SU-DHL-6 (cell line): Measurements from ENCODE around the gene LRRC37B.
"Not testable (repeated sequence)": the region's sequence is repeated elsewhere in the genome, so short reads cannot be mapped to it uniquely, and the experiment has no call there.

Experiments
- H2AFZ ChIP-seq: fragments of 200-600 bp; sonication (generic); 2 replicates; pipeline ENCODE4 v1.6.1; 2014; ENCODE audit warnings: low read depth, mild to moderate bottlenecking, moderate library complexity, mixed read lengths, antibody characterized with exemption, low read length; ENCODE audit not compliant: severe bottlenecking
- H3F3A ChIP-seq: fragments of 200-600 bp; shearing (Covaris generic); 2 replicates; pipeline ENCODE4 v1.6.0; 2016; ENCODE audit warnings: antibody characterized with exemption, mild to moderate bottlenecking; ENCODE audit not compliant: insufficient read depth
- H3K27ac ChIP-seq: fragments of 200-600 bp; sonication (generic); 2 replicates; pipeline ENCODE4 v1.5.1; 2016; ENCODE audit warnings: low read depth, mild to moderate bottlenecking, low read length, moderate library complexity, mixed read lengths
- H3K27me3 ChIP-seq: fragments of 200-600 bp; sonication (generic), shearing (Covaris generic); 2 replicates; pipeline ENCODE4 v1.6.0; 2014; ENCODE audit warnings: mild to moderate bottlenecking, low read length
- H3K36me3 ChIP-seq: fragments of 200-600 bp; sonication (generic); 2 replicates; pipeline ENCODE4 v1.6.1; 2014; ENCODE audit warnings: mild to moderate bottlenecking, low read length, mixed read lengths
- H3K4me2 ChIP-seq: fragments of 300-600, 200-600 bp; shearing (Covaris generic), sonication (generic); 2 replicates; pipeline ENCODE4 v1.6.0; 2014; ENCODE audit warnings: low read length, low read depth, mild to moderate bottlenecking; ENCODE audit not compliant: poor library complexity, severe bottlenecking
- H3K4me3 ChIP-seq: fragments of 200-600 bp; sonication (generic); 2 replicates; pipeline ENCODE4 v1.5.1; 2014; ENCODE audit warnings: antibody characterized with exemption, low read length, mild to moderate bottlenecking, mixed read lengths; ENCODE audit not compliant: insufficient read depth, poor library complexity, severe bottlenecking
- H3K79me2 ChIP-seq: fragments of 200-600 bp; sonication (generic); 2 replicates; pipeline ENCODE4 v1.6.1; 2014; ENCODE audit warnings: mild to moderate bottlenecking, low read length, moderate library complexity; ENCODE audit not compliant: insufficient read depth
- H3K9ac ChIP-seq: fragments of 200-600 bp; sonication (generic); 2 replicates; pipeline ENCODE4 v1.7.0; 2014; ENCODE audit warnings: mild to moderate bottlenecking, low read length
- H3K9me2 ChIP-seq: fragments of 200-600 bp; sonication (generic); replicated peaks from 2 replicates; pipeline ENCODE4 v1.6.1; 2014; ENCODE audit warnings: low read length; ENCODE audit not compliant: insufficient read depth
- H3K9me3 ChIP-seq: fragments of 200-600 bp; sonication (generic); 2 replicates; pipeline ENCODE4 v1.6.1; 2014; ENCODE audit warnings: low read length, mixed read lengths; ENCODE audit not compliant: insufficient read depth
- H4K20me1 ChIP-seq: fragments of 200-600 bp; sonication (generic); 2 replicates; pipeline ENCODE4 v1.6.1; 2014; ENCODE audit warnings: low read depth, mild to moderate bottlenecking, antibody characterized with exemption, low read length, moderate library complexity, mixed read lengths
- CTCF ChIP-seq: fragments of 200-600 bp; sonication (generic); IDR thresholded peaks from one replicate; pipeline ENCODE4 v1.5.1; 2017; ENCODE audit warnings: antibody characterized with exemption, mild to moderate bottlenecking, low read length, moderate library complexity; ENCODE audit not compliant: insufficient read depth, poor library complexity, severe bottlenecking
- EZH2phosphoT487 ChIP-seq: fragments of 200-600 bp; sonication (generic), shearing (Covaris generic); conservative IDR thresholded peaks from 2 replicates; pipeline ENCODE4 v1.6.1; 2018; ENCODE audit warnings: mild to moderate bottlenecking, antibody characterized with exemption, low read length, moderate library complexity, mixed read lengths

LRRC37B gene

GRCh38 chr17:32006957-32007462, at the start of gene LRRC37B:
Gene LRRC37B, plus strand, starts transcription at chr17:32007383. Its CDS starts 14,010 bp downstream, at chr17:32021393.
- peak within 1 kb of the TSS; percentile 69 for H3K9ac ChIP-seq
- peak within 1 kb of the TSS; percentile 75 for H3K4me2 ChIP-seq
- no peaks in the 10 kb centered on the region for H3K9me3 ChIP-seq
- TF ChIP-seq EZH2phosphoT487 (no peak), CTCF (peak; percentile 79)
- H2AFZ ChIP-seq: peak within 1 kb of the TSS; percentile 90
- no peaks in the 10 kb centered on the region for H3K9me2 ChIP-seq
- H3K4me3 ChIP-seq: peak within 1 kb of the TSS; percentile 90
- no peaks in the 10 kb centered on the region for H4K20me1 ChIP-seq
- 0 out of 2 replicates have a peak, but pooled peaks cover 4% of the 10 kb centered on the region for H3K79me2 ChIP-seq
- H3K27ac ChIP-seq: 0 out of 2 replicates have a peak within 1 kb of the TSS, but pooled peaks have one; percentile 4
- H3K36me3 ChIP-seq: no peaks in the 10 kb centered on the region
- H3K27me3 ChIP-seq: no peaks in the 10 kb centered on the region
- H3F3A ChIP-seq: peaks cover 25% of the 10 kb centered on the region

DNA sequence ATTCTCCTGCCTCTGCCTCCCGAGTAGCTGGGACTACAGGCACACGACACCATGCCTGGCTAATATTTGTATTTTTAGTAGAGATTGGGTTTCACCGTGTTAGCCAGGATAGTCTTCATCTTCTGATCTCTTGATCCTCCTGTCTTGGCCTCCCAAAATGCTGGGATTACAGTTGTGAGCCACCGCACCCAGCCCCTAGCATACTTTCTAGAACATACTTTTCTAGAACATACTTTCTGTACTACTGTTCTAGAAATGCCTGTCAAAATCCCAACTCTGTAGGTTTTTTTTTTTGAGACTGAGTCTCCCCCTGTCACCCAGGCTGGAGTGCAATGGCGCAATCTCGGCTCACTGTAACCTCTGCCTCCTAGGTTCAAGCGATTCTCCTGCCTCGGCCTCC, 43.1 kb upstream of the LRRC37B start:
- not testable (repeated sequence) for H3K4me2 ChIP-seq, H4K20me1 ChIP-seq, H2AFZ ChIP-seq, H3K9ac ChIP-seq, H3K36me3 ChIP-seq, H3K4me3 ChIP-seq, H3K9me2 ChIP-seq, H3K9me3 ChIP-seq, H3K27me3 ChIP-seq, H3K27ac ChIP-seq, H3F3A ChIP-seq
- H3K79me2 ChIP-seq: peaks cover 26% of the 10 kb centered on the region

DNA sequence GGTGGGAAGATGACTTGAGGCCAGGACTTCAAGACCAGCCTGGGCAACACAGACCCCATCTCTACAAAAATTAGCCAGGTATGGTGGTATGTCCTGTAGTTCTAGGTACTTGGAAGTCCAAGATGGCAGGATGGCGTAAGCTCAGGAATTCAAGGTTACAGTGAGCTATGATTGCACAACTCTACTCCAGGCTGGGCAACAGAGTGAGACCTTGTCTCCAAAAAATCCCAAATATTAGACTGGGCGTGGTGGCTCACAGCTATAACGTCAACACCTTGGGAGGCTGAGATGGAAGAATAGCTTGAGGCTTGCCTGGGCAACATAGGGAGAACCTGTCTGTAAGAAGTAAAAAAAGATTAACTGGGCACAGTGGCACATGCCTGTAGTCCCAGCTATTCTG, 39.5 kb upstream of the LRRC37B start:
- peaks cover 8% of the 10 kb centered on the region for H3K79me2 ChIP-seq
- H3F3A ChIP-seq: 0 out of 2 replicates have a peak, but pooled peaks cover under 1% of the 10 kb centered on the region
- H2AFZ ChIP-seq: no peak overlapping the region
- no peak overlapping the region for H3K9ac ChIP-seq
- H3K27me3 ChIP-seq: no peaks in the 10 kb centered on the region
- no peaks in the 10 kb centered on the region for H3K9me2 ChIP-seq
- H4K20me1 ChIP-seq: 0 out of 2 replicates have a peak, but pooled peaks cover 2% of the 10 kb centered on the region
- H3K9me3 ChIP-seq: no peaks in the 10 kb centered on the region
- TF ChIP-seq EZH2phosphoT487 (no peak), CTCF (no peak)
- no peak overlapping the region for H3K4me3 ChIP-seq
- no peak overlapping the region for H3K27ac ChIP-seq
- no peak overlapping the region for H3K4me2 ChIP-seq
- peaks cover 10% of the 10 kb centered on the region; the same call in 1 of the 2 replicates for H3K36me3 ChIP-seq

GRCh38 chr17:31970416-31970815, 36.8 kb upstream of the LRRC37B start:
- peaks cover 10% of the 10 kb centered on the region; the same call in 1 of the 2 replicates for H3K36me3 ChIP-seq
- H3K4me2 ChIP-seq: not testable (repeated sequence)

GRCh38 chr17:31974269-31975071, 32.7 kb upstream of the LRRC37B start:
- not testable (repeated sequence) for H2AFZ ChIP-seq, H4K20me1 ChIP-seq, H3K79me2 ChIP-seq, H3K4me3 ChIP-seq, H3K36me3 ChIP-seq, H3K27ac ChIP-seq, H3K9me2 ChIP-seq, H3K9me3 ChIP-seq, H3K27me3 ChIP-seq, H3K4me2 ChIP-seq, H3F3A ChIP-seq, H3K9ac ChIP-seq

More at GRCh38 chr17:31970416-31970815, 36.8 kb upstream of the LRRC37B start:
- not testable (repeated sequence) for H3K9me3 ChIP-seq, H3K4me3 ChIP-seq, H3F3A ChIP-seq, H3K27me3 ChIP-seq, H3K9me2 ChIP-seq, H2AFZ ChIP-seq, H3K27ac ChIP-seq, H4K20me1 ChIP-seq, H3K9ac ChIP-seq, H3K79me2 ChIP-seq

GRCh38 chr17:31975391-31975790, 31.8 kb upstream of the LRRC37B start:
- H3K27me3 ChIP-seq: not testable (repeated sequence)

More at GRCh38 chr17:31975391-31975790, 31.8 kb upstream of the LRRC37B start:
- H3K4me3 ChIP-seq, H3K4me2 ChIP-seq, H3K27ac ChIP-seq, H3K36me3 ChIP-seq, H3K9me2 ChIP-seq, H4K20me1 ChIP-seq, H3K9ac ChIP-seq, H2AFZ ChIP-seq, H3K9me3 ChIP-seq, H3K79me2 ChIP-seq, H3F3A ChIP-seq: not testable (repeated sequence)
